ENCODE results near the gene TMEM14C.
A peak's percentile ranks its signal among the peaks of the same experiment; 100 is the strongest.
"Not testable (repeated sequence)": the region's sequence is repeated elsewhere in the genome, so short reads cannot be mapped to it uniquely, and the experiment has no call there.

The TMEM14C gene

DNA sequence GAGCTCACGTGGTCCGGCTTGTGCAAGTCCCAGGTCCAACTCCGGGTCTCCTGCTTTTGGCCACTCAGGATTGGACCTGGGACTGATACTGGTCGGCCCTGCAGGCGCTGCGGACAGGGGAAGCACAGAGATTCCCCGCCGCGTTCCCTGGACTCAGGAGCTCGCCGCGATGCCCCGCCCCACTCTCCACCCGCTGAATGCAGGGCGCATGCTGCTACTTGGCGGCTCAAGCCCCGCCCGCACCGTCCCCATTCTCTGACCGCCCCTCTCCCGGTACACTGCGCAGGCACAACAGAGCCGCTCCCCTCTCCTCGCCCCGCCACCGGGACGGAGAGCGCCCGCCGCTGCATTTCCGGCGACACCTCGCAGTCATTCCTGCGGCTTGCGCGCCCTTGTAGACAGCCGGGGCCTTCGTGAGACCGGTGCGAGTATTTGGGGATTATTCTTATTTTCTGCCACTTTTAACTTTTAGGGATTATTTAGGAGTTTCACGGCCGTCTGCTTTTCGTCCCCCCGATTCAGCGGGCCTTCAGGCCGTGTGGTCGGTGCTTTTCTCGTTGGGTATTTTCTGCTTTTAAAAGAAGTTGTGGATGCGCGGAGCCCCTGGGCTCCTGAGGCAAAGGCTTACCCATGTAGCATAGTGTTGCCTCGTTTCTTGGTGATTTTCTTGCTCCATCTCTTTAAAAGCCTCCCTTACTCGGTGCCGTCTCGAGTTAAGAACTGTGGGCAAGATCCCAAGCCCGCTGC is at the start of gene TMEM14C:
Gene TMEM14C, plus strand, starts transcription at position 251 of the 747 bp plus-strand sequence. CDS start 1,544 bp downstream, outside the sequence.
- peak; percentile 92 for DNase-seq

- no peak for DNase-seq
Measured at GRCh38 chr6:10676403-10676802, 46.5 kb upstream of the TMEM14C start.

DNA sequence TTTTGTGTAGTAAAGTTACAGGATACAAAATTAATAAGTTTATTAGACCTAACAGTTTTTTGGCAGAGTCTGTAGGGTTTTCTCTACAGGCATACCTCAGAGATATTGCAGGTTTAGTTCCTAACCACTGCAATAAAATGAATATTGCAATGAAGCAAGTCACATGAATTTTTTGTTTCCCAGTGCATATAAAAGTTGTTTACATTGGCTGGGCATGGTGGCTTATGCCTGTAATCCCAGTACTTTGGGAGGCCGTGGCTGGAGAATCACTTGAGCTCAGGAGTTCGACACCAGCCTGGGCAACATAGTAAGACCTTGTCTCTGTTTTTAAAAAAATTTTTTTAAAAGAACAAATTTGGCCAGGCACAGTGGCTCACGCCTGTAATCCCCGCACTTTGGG is 44.4 kb upstream of the TMEM14C start:
- no peak for DNase-seq

DNA sequence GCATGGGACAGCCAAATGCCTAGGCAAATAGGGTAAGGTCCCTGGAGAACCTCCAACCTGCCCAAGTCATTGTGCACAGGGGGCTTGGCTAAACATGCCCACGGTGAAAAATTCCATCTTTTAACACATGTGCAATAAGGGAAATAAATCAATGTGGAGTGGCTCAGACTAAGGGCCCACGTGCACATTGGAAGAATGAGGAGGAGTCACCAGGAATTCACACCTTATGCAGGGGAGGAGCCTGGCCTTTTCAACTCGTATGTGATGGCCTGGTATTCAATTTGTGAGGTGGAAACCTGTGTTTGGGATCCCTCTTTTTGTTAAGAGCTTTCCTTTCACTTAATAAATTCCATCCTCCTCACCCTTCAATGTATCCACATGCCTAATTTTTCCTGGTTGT is 41.1 kb upstream of the TMEM14C start:
- DNase-seq: no peak

DNA sequence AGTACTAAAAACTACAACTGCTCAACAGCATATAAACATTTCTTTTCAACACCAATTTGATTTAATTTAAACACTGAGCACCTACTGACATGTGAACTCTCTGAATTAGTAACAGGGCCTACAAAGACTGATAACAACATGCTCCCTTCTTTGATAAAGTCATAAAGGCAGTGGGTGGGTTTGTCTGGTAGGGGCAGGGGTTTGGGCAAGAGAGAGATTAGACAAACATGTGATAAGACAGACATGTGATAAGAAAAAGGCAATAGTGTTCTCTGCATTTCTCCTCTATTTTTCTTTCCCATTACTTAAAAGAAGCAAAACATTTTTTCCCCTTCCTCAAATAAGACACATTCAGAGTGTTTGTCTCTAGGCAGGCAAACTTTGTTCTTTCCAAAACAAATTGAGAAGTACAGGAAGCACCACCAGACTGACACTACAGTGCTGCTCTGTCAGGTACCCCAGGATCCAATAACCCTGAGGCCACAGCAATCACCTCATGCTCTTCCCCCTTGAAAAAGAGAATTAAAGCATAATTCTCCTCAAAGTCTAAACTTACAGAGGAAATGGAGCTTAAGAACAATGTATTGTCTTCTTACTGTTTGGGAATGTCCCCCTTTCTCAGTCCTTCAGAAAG is 40.4 kb upstream of the TMEM14C start:
- DNase-seq: no peak

DNA sequence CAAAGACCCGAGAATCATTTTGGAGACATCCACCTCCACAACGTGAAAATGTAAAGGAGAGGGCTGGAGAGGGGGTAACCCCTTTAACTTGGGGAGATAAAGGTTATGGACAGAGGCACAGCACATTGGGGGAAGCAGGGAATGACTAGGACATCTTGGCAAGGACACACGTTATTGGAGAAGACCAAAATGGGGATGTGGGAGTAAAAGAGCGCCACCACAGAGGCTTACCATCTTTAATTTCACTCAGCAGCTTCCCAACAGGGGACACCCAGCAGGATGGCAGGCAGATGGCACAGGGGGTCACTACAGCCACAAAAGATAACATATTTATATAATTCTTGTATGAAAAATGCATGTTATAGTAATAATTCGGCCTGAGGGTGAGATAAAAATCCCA is 38.3 kb upstream of the TMEM14C start:
- DNase-seq: peak; percentile 48

GRCh38 chr6:10685092-10685915 is 37.6 kb upstream of the TMEM14C start:
- DNase-seq: peak; percentile 42

DNA sequence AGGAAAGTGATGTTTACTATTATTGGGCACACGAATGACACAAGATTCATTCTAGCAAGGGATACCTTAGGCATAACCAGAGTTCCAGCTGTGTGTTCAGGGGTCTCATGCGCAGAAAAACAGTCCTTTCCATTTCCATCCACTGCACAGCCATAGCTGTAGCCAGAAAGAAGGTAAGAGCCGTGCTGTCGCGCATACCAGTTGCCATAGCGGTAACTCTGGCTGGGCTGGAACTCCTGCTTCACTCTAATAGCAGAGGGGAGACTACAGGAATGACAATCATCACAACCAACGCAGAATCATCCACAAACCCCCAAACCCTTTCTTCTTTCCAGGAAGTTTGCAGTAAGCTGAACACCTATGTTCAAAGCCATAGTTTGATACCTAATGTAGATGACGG is 36.0 kb upstream of the TMEM14C start:
- no peak for DNase-seq

DNA sequence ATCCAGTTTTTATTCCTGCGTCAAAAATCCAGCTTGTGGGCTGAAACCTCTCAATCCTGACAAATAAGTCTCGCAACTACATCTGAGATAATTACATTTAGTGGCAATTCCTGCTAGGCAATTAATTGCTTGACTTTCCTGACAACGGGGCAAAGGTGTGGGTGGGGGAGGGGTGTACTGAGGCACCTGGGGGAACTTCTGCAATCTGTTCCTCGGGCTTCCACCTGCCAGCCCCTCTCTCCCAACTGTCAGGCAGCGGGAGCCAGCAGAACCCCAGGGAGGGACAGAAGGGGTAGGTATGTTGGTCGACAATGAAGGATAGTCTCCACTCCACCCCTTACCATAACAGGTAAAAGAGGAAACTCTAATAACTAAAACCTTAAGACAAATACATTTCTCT is 35.3 kb upstream of the TMEM14C start:
- no peak for DNase-seq

DNA sequence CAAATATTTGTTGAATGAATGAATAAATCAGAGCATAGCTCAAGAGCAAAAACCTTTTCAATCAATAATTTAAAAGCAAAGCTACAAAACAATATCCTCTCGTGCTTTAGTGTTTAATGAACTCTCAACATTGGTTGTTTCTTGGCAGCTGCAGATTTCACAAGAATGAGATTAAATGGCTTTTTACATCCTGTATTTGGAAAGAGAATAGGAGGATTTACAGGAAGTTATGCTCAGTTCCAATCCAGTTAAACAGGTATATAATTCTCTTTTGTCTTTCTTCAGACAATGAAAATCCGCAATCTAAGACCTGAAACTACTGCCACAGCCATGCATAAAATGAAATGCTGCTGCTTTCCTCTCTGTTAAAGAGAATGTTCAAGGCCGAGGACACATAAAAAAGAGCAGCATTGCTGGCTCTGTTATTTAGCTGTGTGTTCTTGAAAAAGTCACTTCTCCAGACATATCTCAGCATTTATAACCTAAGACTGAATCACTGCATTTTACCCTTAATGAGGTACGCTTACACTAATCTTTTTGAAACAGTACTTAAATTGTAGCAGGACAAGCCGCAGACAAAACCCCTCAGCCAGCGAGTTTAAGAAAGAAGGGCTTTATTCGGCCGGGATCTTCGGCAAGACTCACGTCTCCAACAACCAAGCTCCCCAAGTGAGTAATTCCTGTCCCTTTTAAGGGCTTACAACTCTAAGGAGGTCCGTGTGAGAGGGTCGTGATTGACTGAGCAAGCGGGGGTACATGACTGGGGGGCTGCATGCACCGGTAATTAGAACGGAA is 32.0 kb upstream of the TMEM14C start:
- peak; percentile 62 for DNase-seq

- no peak for DNase-seq
Measured at GRCh38 chr6:10692965-10693538, 29.8 kb upstream of the TMEM14C start.

DNA sequence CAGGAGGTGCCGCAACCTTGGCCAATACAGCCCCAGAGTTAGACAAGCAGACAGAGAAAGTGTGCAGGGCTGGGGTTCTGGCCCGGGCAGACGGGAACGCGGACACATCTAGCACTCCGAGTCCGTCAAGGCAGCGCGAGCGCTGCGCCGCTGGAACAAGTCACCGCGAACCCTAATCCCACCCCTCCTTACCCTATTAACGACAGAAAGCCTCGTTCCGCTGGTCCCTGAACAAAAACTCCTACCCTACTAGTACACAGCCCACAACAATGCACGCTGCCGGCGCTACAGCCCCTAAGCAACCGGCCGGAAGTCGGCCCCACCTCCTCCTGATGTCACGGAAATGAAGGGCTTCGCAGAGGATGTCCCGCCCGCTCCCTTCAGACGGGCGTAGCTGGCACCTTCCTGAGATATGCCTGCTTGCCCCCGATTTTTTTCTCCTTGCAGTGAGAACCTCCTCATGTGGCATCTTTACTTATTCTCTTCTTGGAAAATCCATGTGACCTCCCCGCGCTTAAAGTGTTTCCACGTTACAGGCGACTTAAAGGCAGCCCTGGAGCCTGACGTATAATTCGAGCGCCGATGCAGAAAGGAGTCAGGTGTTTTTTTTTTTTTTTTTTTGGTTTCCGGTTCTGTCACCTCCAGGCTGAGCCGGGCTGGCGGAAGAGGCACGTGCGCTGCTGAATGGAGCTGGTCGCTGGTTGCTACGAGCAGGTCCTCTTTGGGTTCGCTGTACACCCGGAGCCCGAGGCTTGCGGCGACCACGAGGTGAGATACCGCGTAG is 28.4 kb upstream of the TMEM14C start, which contains the start of the genes C6orf52 and PAK1IP1:
Gene C6orf52, minus strand, starts transcription at position 315 of the 784 bp plus-strand sequence. CDS start 7,066 bp downstream, outside the sequence.
Gene PAK1IP1, plus strand, starts transcription at position 671 of the 784 bp plus-strand sequence. Its CDS starts 14 bp downstream, at position 685.
- DNase-seq: peak; percentile 91

GRCh38 chr6:10695086-10695657 is 27.7 kb upstream of the TMEM14C start:
- no peak for DNase-seq

DNA sequence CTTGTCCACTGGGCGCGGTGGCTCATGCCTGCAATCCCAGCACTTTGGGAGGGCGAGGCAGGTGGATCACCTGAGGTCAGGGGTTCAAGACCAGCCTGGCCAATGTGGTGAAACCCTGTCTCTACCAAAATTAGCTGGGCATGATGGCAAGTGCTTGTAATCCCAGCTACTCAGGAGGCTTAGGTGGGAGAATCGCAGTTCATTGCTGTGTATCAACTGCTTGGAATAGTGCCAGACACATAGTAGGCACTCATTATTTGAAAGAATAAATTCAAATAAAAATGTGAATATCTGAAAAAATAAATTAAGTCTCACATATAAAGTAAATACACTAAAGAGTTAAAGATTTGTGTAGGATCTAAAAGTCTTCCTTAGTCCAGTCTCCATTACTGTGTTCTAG is 26.2 kb upstream of the TMEM14C start:
- no peak for DNase-seq

DNA sequence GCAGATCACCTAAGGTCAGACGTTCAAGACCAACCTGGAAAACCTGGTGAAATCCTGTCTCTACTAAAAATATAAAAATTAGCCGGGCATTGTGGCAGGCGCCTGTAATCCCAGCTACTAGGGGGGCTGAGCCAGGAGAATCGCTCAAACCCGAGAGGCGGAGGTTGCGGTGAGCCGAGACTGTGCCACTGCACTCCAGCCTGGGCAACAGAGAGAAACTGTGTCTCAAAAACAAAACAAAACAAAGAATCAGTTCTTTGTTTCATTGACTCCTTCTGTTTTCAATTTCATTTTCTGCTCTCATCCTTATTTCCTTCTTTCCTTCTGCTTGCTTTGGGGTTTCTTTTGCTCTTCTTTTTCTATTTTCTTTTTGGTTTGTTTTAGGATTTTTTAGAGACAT is 8.9 kb upstream of the TMEM14C start:
- DNase-seq: no peak

DNA sequence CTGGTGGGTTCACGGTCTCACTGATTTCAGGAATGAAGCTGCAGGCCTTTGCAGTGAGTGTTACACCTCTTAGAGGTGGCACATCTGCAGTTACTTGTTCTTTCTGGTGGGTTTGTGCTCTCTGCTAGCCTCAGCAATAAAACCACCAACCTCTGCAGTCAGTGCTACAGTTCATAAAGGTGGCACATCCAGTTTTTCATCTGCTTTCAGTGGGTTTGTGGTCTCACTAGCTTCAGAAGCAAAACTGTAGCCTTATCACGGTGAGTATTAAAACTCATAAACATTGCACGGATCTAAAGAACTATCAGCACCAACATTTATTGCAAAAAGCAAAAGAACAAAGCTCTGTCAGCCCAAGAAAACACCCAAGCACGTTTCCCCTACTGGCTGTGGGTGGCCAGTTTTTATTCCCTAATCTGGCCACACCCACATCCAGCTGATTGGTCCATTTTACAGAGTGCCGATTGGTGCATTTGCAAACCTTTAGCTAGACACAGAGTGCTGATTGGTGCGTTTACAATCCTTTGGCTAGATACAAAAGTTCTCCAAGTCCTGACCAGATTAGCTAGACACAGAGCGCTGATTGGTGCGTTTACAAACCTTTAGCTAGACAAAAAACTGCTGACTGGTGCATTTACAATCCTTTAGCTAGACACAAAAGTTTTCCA is 3.4 kb upstream of the TMEM14C start:
- DNase-seq: peak; percentile 30

DNA sequence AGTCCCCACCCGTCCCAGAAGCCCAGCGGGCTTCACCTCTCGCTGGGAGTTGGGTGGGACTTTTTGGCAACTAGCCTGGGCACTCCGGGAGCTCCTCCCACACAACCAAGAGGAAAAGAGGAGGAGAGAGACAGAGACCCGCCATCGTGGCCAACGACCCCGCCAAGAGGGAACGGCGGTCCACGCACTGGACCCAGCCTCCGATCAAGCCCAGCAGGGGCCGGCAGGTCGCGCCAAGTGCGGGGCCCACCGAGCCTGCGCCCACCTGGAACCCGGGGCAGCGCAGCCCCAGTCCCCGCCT is 3.0 kb upstream of the TMEM14C start:
- DNase-seq: no peak

DNA sequence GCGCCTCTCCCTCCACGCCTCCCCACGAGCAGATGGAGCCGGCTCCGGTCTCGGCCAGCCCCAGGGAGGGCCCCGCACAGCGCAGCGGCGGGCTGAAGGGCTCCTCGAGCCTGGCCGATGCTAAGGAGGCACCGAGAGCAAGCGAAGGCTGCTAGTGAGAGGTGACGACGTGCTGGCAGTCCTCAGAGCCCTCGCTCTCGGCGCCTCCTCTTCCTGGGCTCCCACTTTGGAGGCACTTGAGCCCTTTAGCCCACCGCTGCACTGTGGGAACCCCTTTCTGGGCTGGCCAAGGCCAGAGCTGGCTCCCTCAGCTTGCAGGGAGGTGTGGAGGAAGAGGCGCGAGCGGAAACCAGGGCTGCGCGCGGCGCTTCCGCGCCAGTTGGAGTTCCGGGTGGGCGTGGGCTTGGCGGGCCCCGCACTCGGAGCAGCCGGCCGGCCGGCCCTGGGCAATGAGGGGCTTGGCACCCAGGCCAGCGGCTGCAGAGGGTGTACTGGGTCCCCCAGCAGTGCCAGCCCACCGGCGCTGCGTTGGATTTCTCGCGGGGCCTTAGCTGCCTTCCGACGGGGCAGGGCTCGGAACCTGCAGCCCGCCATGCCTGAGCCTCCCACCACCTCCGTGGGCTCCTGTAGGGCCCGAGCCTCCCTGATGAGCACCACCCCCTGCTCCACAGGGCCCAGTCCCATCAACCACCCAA is 2.5 kb upstream of the TMEM14C start:
- peak; percentile 12 for DNase-seq

DNA sequence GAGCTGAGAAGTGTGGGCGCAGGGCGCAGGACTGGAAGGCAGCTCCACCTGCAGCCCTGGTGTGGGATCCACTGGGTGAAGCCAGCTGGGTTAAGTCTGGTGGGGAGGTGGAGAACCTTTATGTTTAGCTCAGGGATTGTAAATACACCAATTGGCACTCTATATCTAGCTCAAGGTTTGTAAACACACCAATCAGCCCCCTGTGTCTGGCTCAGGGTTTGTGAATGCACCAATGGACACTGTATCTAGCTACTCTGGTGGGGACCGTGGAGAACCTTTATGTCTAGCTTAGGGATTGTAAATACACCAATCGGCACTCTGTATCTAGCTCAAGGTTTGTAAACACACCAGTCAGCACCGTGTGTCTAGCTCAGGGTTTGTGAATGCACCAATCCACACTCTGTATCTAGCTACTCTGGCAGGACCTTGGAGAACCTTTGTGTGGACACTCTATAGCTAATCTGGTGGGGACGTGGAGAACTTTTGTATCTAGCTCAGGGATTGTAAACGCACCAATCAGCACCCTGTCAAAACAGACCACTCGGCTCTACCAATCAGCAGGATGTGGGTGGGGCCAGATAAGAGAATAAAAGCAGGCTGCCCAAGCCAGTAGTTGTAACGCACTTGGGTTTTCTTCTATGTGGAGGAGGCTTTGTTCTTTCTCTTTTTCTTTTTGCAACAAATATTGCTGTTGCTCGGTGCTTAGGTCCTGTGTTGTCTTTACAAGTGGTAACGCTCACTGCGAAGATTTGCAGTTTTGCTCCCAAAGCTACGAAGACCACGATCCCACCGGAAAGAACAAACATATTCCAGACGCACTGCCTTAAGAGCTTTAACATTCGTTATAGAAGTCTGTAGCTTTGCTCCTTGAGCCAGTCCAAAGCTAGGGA is 1.7 kb upstream of the TMEM14C start:
- not testable (repeated sequence) for DNase-seq
